ENCODE measurements around the gene WDR20. TPM values are rescaled to one million over a fixed set of nuclear protein-coding genes. Genes with fewer than 3 reads are reported as not detected.

The WDR20 gene
- polyA plus RNA-seq, 1 of the 3 experiments (the other 2 are of a cell fraction), result 12.4 TPM

GRCh38 chr14:102154121-102154520 lies 14.4 kb downstream of the WDR20 start:
- H3F3A ChIP-seq (replicated peaks; ENCODE audit: insufficient read depth), result peaks cover 9% of the 10 kb centered on the region
- ChIA-PET POLR2A (interaction anchor here (0.5 to 1.1 kb wide), 2 partner anchors 19 to 78 kb away, joined by 3 to 4 read pairs; no protein-coding TSS in a partner anchor), CTCF (interaction anchor here (0.8 to 1.9 kb wide), 4 partner anchors 9 to 168 kb away, joined by 3 to 6 read pairs (median 4); no protein-coding TSS in a partner anchor)
- peaks cover 0 to 10% of the 10 kb centered on the region in 2 experiments for H3K36me3 ChIP-seq (replicated peaks in 1 of 2; ENCODE audit: control insufficient read depth in 1 of 2, insufficient read depth in 2 of 2, low read length in 1 of 2)
- H3K4me2 ChIP-seq, result no peak overlapping the region
- H2AFZ ChIP-seq (ENCODE audit: low read depth), result no peak overlapping the region
- H3K79me2 ChIP-seq (ENCODE audit: insufficient read depth), result peaks cover 95% of the 10 kb centered on the region
- DNase-seq, result no peak
- no peak for TF ChIP-seq JUND (IDR thresholded peaks at IDR 0.05)
- no peak for TF ChIP-seq RFX5 (IDR thresholded peaks at IDR 0.05; ENCODE audit: low read length)
- no peak for TF ChIP-seq USF1 (IDR thresholded peaks at IDR 0.05; ENCODE audit: borderline replicate concordance, low read depth)
- no peak for TF ChIP-seq FOXM1 (IDR thresholded peaks at IDR 0.05; ENCODE audit: low read depth)
- no peak for TF ChIP-seq TAF1 (IDR thresholded peaks at IDR 0.05; ENCODE audit: borderline replicate concordance, low read depth, low read length)
- no peak for TF ChIP-seq GABPA (IDR thresholded peaks at IDR 0.05; ENCODE audit: low read depth)
- TF ChIP-seq POLR2AphosphoS5 (IDR thresholded peaks at IDR 0.05; ENCODE audit: low read depth, low read length), result no peak
- no peak for TF ChIP-seq CHD2 (IDR thresholded peaks at IDR 0.05; ENCODE audit: low read length, partially characterized antibody)
- TF ChIP-seq RXRA (IDR thresholded peaks at IDR 0.05; ENCODE audit: borderline replicate concordance, low read depth), result no peak
- TF ChIP-seq FOXJ3 (CRISPR knock-in tag; IDR thresholded peaks at IDR 0.05), result no peak
- no peak for TF ChIP-seq EZH2phosphoT487 (IDR thresholded peaks at IDR 0.05; ENCODE audit: borderline replicate concordance, low read depth)
- TF ChIP-seq CTCF (IDR thresholded peaks at IDR 0.05), result no peak
- no peak for TF ChIP-seq EP300 (IDR thresholded peaks at IDR 0.05; ENCODE audit: borderline replicate concordance in 1 of 2, low read depth in 1 of 2, low read length in 1 of 2)
- no peak for TF ChIP-seq RAD21 (IDR thresholded peaks at IDR 0.05; ENCODE audit: low read length)
- no peak for TF ChIP-seq RCOR1 (IDR thresholded peaks at IDR 0.05; ENCODE audit: low read length)
- TF ChIP-seq ELF1 (IDR thresholded peaks at IDR 0.05), result no peak
- no peak for TF ChIP-seq FOSL2 (IDR thresholded peaks at IDR 0.05; ENCODE audit: borderline replicate concordance, low read depth)
- TF ChIP-seq IRF3 (IDR thresholded peaks at IDR 0.05; ENCODE audit: low read depth, low read length), result no peak
- no peak overlapping the region for H3K4me3 ChIP-seq (ENCODE audit: low read depth in 2 of 2, low read length in 1 of 2)
- H3K27ac ChIP-seq (ENCODE audit: low read depth in 2 of 2, low read length in 1 of 2), result no peak overlapping the region
- H3K27me3 ChIP-seq (ENCODE audit: insufficient read depth), result no peaks in the 10 kb centered on the region
- no peaks in the 10 kb centered on the region for H3K9me3 ChIP-seq
- 100% methylated on average over 1 of the region's 1 CpG for WGBS (ENCODE audit: low lambda C conversion rate)
- H4K20me1 ChIP-seq (ENCODE audit: insufficient read depth), result peaks cover 58% of the 10 kb centered on the region
- H3K9me2 ChIP-seq, result no peaks in the 10 kb centered on the region
- peaks cover 2 to 11% of the 10 kb centered on the region in 2 experiments; a peak in 2 of 4 replicates for H3K4me1 ChIP-seq (ENCODE audit: control insufficient read depth in 1 of 2, insufficient read depth in 2 of 2, low read depth in 1 of 2, low read length in 1 of 2)
- H3K9ac ChIP-seq, result no peak overlapping the region
